ENCODE measurements around the gene STARD13.

DNA sequence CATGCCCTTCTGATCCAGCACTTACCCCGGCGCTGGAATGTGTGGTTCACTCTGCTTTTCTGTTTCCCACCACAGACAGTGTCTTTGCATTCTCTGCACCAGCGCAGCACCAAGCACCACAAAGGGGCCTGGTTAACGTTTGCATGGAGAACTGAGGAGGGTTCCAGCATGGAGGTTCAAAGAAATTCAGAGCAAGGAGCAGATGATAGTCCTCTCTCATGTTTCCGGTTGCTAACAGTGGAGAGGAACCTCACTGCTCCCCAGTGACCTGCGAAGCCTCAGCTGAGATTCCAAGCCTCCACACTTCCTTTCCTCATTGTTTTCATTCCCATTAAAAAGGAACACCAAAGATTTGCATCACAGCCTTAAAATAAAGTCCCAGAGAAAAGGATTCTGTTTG lies 99.7 kb downstream of the STARD13 start:
- TF ChIP-seq, protein P1, sequence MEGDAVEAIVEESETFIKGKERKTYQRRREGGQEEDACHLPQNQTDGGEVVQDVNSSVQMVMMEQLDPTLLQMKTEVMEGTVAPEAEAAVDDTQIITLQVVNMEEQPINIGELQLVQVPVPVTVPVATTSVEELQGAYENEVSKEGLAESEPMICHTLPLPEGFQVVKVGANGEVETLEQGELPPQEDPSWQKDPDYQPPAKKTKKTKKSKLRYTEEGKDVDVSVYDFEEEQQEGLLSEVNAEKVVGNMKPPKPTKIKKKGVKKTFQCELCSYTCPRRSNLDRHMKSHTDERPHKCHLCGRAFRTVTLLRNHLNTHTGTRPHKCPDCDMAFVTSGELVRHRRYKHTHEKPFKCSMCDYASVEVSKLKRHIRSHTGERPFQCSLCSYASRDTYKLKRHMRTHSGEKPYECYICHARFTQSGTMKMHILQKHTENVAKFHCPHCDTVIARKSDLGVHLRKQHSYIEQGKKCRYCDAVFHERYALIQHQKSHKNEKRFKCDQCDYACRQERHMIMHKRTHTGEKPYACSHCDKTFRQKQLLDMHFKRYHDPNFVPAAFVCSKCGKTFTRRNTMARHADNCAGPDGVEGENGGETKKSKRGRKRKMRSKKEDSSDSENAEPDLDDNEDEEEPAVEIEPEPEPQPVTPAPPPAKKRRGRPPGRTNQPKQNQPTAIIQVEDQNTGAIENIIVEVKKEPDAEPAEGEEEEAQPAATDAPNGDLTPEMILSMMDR (IDR thresholded peaks at IDR 0.05), result no peak
- TF ChIP-seq EZH2 (IDR thresholded peaks at IDR 0.05) (no peak), EZH2phosphoT487 (IDR thresholded peaks at IDR 0.05) (no peak)
